PC-9 (cell line): ENCODE results near the gene CROCC. TPM values are rescaled to one million over a fixed set of nuclear protein-coding genes. Genes with fewer than 3 reads are reported as not detected.

Experiments used
- BruUV-seq: library from RNA; stranded (reverse); fragments of 400-500 nt; replicated peaks from 2 replicates; lab custom pipeline; 2021; lab: Mats Ljungman, UMichigan
- CTCF ChIA-PET: fragments of 300-600 bp; sonication (Branson Sonifier 250); formaldehyde crosslinking; loops from one replicate; lab custom pipeline; 2022; ENCODE audit warnings: antibody characterized with exemption; lab: Charles Lee
- POLR2A ChIA-PET: fragments of 300-600 bp; sonication (Branson Sonifier 250); formaldehyde crosslinking; loops from one replicate; lab custom pipeline; 2022; ENCODE audit warnings: antibody characterized with exemption; ENCODE audit not compliant: unreplicated experiment; lab: Charles Lee
- DNase-seq, 2 experiments: peaks; one replicate each; pipeline versions ENCODE4 v3.0.0 to v3.0.0-alpha.2; 2015 to 2022; ENCODE audit warnings: mixed read lengths in 1 of 2
- H2AFZ ChIP-seq: fragments of 200-600 bp; sonication (generic); 2 replicates; pipeline ENCODE4 v1.8.1; 2017; ENCODE audit warnings: antibody characterized with exemption
- H3F3A ChIP-seq: fragments of 200-600 bp; sonication (generic); 2 replicates; pipeline ENCODE4 v1.8.1; 2017; ENCODE audit warnings: antibody characterized with exemption, mild to moderate bottlenecking, low read depth; ENCODE audit not compliant: insufficient read depth
- H3K27ac ChIP-seq: fragments of 200-600 bp; sonication (generic); 2 replicates; pipeline ENCODE4 v1.6.1; 2016; ENCODE audit warnings: mixed run types
- H3K27me3 ChIP-seq: fragments of 200-600 bp; sonication (generic); 2 replicates; pipeline ENCODE4 v1.6.1; 2016; ENCODE audit warnings: low read depth, mixed run types; ENCODE audit not compliant: insufficient read depth
- H3K36me3 ChIP-seq: fragments of 200-600 bp; sonication (generic); 2 replicates; pipeline ENCODE4 v1.6.1; 2016; ENCODE audit warnings: low read depth, mixed run types
- H3K4me1 ChIP-seq: fragments of 200-600 bp; sonication (generic); replicated peaks from 2 replicates; pipeline ENCODE4 v1.6.1; 2016; ENCODE audit warnings: mixed run types; ENCODE audit not compliant: insufficient read depth
- H3K4me2 ChIP-seq: fragments of 200-600 bp; sonication (generic); 2 replicates; pipeline ENCODE4 v1.6.1; 2017; ENCODE audit warnings: mixed run types
- H3K4me3 ChIP-seq: fragments of 200-600 bp; sonication (generic); 2 replicates; pipeline ENCODE4 v1.6.1; 2016; ENCODE audit warnings: mixed run types
- H3K79me2 ChIP-seq: fragments of 200-600 bp; sonication (generic); 2 replicates; pipeline ENCODE4 v1.6.1; 2017; ENCODE audit warnings: low read depth, mixed run types
- H3K9me2 ChIP-seq: fragments of 200-600 bp; sonication (generic); 2 replicates; pipeline ENCODE4 v1.8.1; 2017; ENCODE audit warnings: mild to moderate bottlenecking; ENCODE audit not compliant: insufficient read depth
- H3K9me3 ChIP-seq: fragments of 200-600 bp; sonication (generic); 2 replicates; pipeline ENCODE4 v1.8.1; 2016; ENCODE audit warnings: low read depth; ENCODE audit not compliant: insufficient read depth
- H4K20me1 ChIP-seq: fragments of 200-600 bp; sonication (generic); 2 replicates; pipeline ENCODE4 v1.8.1; 2017; ENCODE audit not compliant: insufficient read depth
- CTCF ChIP-seq: fragments of 200-600 bp; sonication (generic); conservative IDR thresholded peaks from 2 replicates; pipeline ENCODE4 v1.6.1; 2017; ENCODE audit warnings: mixed run types, antibody characterized with exemption, mild to moderate bottlenecking, moderate library complexity
- EZH2 ChIP-seq: fragments of 200-600 bp; sonication (generic); IDR thresholded peaks from 2 replicates; pipeline ENCODE4 v1.8.0; 2017; ENCODE audit warnings: antibody characterized with exemption, low read depth
- intact Hi-C: fragments of 100-400 bp; cut with micrococcal nuclease; formaldehyde crosslinking; loops from one replicate; pipeline ENCODE4 v1.10.0; 2022; ENCODE audit not compliant: unreplicated experiment
- total RNA-seq: library from RNA; stranded (reverse); gene quantifications from 2 replicates; pipeline ENCODE4 v1.2.3, GENCODE V29; 2021

CROCC gene
- total RNA-seq, 1 experiment from 2014 or later: 18.9 TPM

DNA sequence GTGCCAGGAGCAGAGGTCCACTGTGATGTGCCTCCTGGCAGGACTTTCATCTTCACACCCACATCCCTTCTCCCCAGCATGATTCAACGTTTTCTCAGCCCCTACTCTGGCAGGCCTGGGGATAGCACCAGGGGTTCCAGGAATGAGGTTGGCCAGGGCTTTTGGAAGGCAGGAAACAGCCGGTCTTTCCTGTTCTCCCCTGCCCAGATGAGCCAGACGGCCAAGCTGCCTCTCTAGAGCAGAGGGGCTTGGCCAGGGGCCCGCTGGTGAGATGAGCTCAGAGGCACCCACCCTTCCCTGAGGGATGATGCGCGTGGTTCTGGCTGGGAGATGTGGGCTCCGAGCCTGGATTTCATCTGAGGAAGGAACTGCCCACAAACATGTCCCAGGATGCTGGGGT is 63.0 kb downstream of the CROCC start:
- ChIA-PET CTCF (interaction anchor here (0.5 to 0.7 kb wide), 3 partner anchors 24 to 874 kb away, joined by 3 to 13 read pairs (median 12); no protein-coding TSS in a partner anchor), POLR2A (interaction anchor here (1.1 kb wide), 1 partner anchor 19 kb away, joined by 7 read pairs; no protein-coding TSS in a partner anchor)
- H3K79me2 ChIP-seq: no peaks in the 10 kb centered on the region
- H3K27ac ChIP-seq: peak overlapping the region; percentile 43; the same call in 1 of the 2 replicates
- peaks cover 11% of the 10 kb centered on the region for H3K4me1 ChIP-seq
- H3K4me2 ChIP-seq: no peak overlapping the region
- intact Hi-C loops: no loop called here
- no peak for TF ChIP-seq CTCF
- no peak for TF ChIP-seq EZH2
- no peaks in the 10 kb centered on the region for H3K9me3 ChIP-seq
- H2AFZ ChIP-seq: no peak overlapping the region
- no peaks in the 10 kb centered on the region for H4K20me1 ChIP-seq
- peak; percentile 70 to 81 for DNase-seq
- peaks cover 10% of the 10 kb centered on the region; the same call in 1 of the 2 replicates for H3F3A ChIP-seq
- H3K36me3 ChIP-seq: no peaks in the 10 kb centered on the region
- H3K27me3 ChIP-seq: no peaks in the 10 kb centered on the region
- no peaks in the 10 kb centered on the region for H3K9me2 ChIP-seq
- no peak overlapping the region for H3K4me3 ChIP-seq
- no TSS peak for BruUV-seq

GRCh38 chr1:16986113-16986512 is 64.4 kb downstream of the CROCC start:
- no peak overlapping the region for H3K4me3 ChIP-seq
- H3K9me2 ChIP-seq: no peaks in the 10 kb centered on the region
- no peak overlapping the region for H2AFZ ChIP-seq
- H3K36me3 ChIP-seq: no peaks in the 10 kb centered on the region
- peaks cover 11% of the 10 kb centered on the region for H3K4me1 ChIP-seq
- TF ChIP-seq CTCF: no peak
- no peak for TF ChIP-seq EZH2
- no peaks in the 10 kb centered on the region for H3K79me2 ChIP-seq
- ChIA-PET POLR2A (interaction anchor here (0.6 kb wide), 1 partner anchor 16 kb away, joined by 9 read pairs; no protein-coding TSS in a partner anchor), CTCF (interaction anchor here (0.5 kb wide), 1 partner anchor 29 kb away, joined by 3 read pairs; no protein-coding TSS in a partner anchor)
- H4K20me1 ChIP-seq: no peaks in the 10 kb centered on the region
- no peak overlapping the region for H3K4me2 ChIP-seq
- intact Hi-C loops: no loop called here
- H3K27me3 ChIP-seq: no peaks in the 10 kb centered on the region
- peaks cover 10% of the 10 kb centered on the region; the same call in 1 of the 2 replicates for H3F3A ChIP-seq
- H3K27ac ChIP-seq: no peak overlapping the region
- DNase-seq: no peak
- no peaks in the 10 kb centered on the region for H3K9me3 ChIP-seq
- BruUV-seq: no TSS peak

DNA sequence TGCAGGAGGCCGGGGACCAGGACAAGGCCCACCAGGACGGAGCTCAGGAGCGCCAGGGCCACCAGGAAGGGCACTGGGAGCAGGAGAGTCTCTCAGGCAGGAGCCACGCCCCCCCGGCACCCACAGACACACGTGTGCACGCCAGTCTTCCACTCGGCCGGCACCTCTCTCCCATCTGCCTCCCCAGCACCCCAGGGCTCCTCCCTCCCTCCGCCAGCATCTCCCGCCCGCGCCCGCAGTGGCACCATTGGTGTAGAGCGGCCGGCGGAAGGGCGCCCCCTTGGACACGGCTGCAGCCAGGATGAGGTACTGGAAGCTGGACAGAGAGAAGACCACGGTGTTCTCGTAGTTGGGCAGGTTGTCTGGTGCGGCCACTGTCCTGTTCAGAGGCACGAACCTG is 64.8 kb downstream of the CROCC start:
- no peaks in the 10 kb centered on the region for H3K9me2 ChIP-seq
- no peaks in the 10 kb centered on the region for H3K9me3 ChIP-seq
- ChIA-PET POLR2A (no interaction called here), CTCF (interaction anchor here (0.5 kb wide), 1 partner anchor 30 kb away, joined by 3 read pairs; no protein-coding TSS in a partner anchor)
- TF ChIP-seq CTCF (no peak), EZH2 (no peak)
- no peaks in the 10 kb centered on the region for H3K79me2 ChIP-seq
- peaks cover 11% of the 10 kb centered on the region for H3K4me1 ChIP-seq
- no peaks in the 10 kb centered on the region for H3K36me3 ChIP-seq
- H3K4me3 ChIP-seq: no peak overlapping the region
- H3K27me3 ChIP-seq: no peaks in the 10 kb centered on the region
- no peaks in the 10 kb centered on the region for H4K20me1 ChIP-seq
- no peak for DNase-seq
- BruUV-seq: no TSS peak
- no peak overlapping the region for H3K27ac ChIP-seq
- peaks cover 10% of the 10 kb centered on the region; the same call in 1 of the 2 replicates for H3F3A ChIP-seq
- intact Hi-C loops: no loop called here
- H3K4me2 ChIP-seq: no peak overlapping the region
- H2AFZ ChIP-seq: no peak overlapping the region
